Activated T-cell treated with anti-CD3 and anti-CD28 coated beads, Interleukin-2, amount 50 U/mL, for 4 hours (primary cell): ENCODE data around the gene KRT81. TPM values are rescaled to one million over a fixed set of nuclear protein-coding genes. Genes with fewer than 3 reads are reported as not detected.
"Not testable (repeated sequence)": the region's sequence is repeated elsewhere in the genome, so short reads cannot be mapped to it uniquely, and the experiment has no call there.

ENCODE experiments used
- ATAC-seq, 2 donors: fragments of 200-7000 bp; cut with Tn5 transposase; one replicate each; pipeline ENCODE4 v1.10.0; 2021
- DNase-seq: peaks from one replicate; pipeline ENCODE4 v3.0.0-alpha.2; 2020
- H3K27me3 Mint-ChIP-seq: one replicate; pipeline ENCODE4 v1.8.0; 2021; ENCODE audit warnings: low read depth, mixed read lengths
- H3K36me3 Mint-ChIP-seq: one replicate; pipeline ENCODE4 v1.8.0; 2022; ENCODE audit warnings: mixed read lengths; ENCODE audit not compliant: insufficient read depth
- H3K4me1 Mint-ChIP-seq: one replicate; pipeline ENCODE4 v1.8.0; 2021; ENCODE audit warnings: low read depth, mixed read lengths
- H3K4me3 Mint-ChIP-seq: one replicate; pipeline ENCODE4 v1.8.0; 2021; ENCODE audit warnings: mild to moderate bottlenecking, moderate library complexity, mixed read lengths
- H3K9me3 Mint-ChIP-seq: one replicate; pipeline ENCODE4 v1.8.0; 2021; ENCODE audit warnings: mixed read lengths
- total RNA-seq, 3 donors: library from RNA; stranded (reverse); gene quantifications; one replicate each; pipeline ENCODE4 v1.2.1, GENCODE V29; 2021

Gene KRT81
- total RNA-seq, 3 donors from 2014 or later = 0.19 to 0.25 (median 0.24) TPM

DNA sequence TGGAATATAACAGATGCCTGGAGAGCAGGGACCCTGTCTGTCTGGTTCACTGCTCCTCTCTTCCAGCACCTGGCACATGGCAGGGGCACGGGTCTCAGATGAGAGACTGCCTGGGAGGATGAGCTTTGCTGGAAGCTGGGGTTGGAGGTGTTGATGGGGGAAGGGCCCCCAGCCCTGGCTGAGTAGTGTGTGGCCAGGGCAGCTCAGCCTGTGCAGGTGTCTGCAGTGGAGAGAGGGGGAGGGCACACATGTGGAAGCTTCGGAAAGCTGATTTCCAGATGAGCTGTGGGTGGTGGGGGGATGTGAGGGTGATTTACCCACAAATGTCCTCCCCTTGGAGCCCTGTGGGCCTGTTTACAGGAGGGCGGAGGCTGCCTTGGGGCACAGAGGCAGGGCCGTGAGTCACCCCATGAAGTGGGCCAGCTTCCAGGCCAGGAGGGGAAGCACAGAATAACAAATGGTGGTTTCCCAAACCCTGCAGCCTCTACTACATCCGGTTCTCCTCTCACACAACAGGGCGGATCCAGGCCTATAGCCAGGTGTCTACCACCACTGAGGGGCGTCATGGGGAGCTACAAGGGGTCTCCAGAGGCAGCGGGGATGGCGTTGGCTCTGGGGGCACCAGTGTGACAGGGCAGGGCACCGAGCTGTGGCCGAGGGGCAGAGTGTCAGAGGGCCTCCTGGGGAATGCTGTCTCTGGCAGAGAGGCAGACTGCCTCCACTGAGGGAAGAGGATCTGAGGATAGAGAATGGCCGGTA is 47.3 kb downstream of the KRT81 start:
- peak overlapping the region; percentile 59 for H3K4me3 Mint-ChIP-seq
- ATAC-seq (peak; percentile 97 to 98), DNase-seq (peak; percentile 16)
- no peaks in the 10 kb centered on the region for H3K9me3 Mint-ChIP-seq
- no peaks in the 10 kb centered on the region for H3K36me3 Mint-ChIP-seq
- peaks cover 19% of the 10 kb centered on the region for H3K4me1 Mint-ChIP-seq
- peaks cover 10% of the 10 kb centered on the region for H3K27me3 Mint-ChIP-seq

DNA sequence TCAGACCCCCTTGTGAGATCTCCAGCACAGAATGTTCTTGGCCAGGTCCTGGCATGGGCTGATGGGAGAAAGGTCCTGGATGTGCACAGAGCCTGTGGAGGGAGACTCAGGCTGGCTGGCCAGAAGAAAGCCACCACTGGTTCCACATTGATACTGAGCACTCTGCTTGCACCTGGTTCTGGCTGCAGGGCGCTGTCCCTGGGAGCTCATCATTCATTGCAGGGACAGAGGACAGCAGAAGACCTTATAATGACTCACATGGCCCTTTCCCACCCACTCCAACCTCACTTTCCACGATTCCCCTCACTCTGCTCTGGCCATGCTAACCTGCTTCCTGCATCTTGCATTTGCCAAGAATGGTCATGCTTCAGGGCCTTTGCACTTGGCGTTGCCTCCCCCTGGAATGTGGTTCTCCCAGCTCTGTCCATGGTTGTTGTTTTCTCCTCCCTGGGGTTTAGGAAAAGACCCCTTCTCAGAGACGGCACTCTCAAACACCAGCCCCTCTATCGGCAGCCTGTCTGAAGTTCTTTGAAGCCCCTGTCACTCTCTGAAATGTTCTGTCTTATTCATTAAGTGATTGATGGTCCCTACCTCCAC is 48.0 kb downstream of the KRT81 start:
- DNase-seq (no peak), ATAC-seq (no peak)
- H3K9me3 Mint-ChIP-seq = no peaks in the 10 kb centered on the region
- H3K36me3 Mint-ChIP-seq = no peaks in the 10 kb centered on the region
- H3K4me1 Mint-ChIP-seq = peaks cover 19% of the 10 kb centered on the region
- peaks cover 7% of the 10 kb centered on the region for H3K27me3 Mint-ChIP-seq
- no peak overlapping the region for H3K4me3 Mint-ChIP-seq

DNA sequence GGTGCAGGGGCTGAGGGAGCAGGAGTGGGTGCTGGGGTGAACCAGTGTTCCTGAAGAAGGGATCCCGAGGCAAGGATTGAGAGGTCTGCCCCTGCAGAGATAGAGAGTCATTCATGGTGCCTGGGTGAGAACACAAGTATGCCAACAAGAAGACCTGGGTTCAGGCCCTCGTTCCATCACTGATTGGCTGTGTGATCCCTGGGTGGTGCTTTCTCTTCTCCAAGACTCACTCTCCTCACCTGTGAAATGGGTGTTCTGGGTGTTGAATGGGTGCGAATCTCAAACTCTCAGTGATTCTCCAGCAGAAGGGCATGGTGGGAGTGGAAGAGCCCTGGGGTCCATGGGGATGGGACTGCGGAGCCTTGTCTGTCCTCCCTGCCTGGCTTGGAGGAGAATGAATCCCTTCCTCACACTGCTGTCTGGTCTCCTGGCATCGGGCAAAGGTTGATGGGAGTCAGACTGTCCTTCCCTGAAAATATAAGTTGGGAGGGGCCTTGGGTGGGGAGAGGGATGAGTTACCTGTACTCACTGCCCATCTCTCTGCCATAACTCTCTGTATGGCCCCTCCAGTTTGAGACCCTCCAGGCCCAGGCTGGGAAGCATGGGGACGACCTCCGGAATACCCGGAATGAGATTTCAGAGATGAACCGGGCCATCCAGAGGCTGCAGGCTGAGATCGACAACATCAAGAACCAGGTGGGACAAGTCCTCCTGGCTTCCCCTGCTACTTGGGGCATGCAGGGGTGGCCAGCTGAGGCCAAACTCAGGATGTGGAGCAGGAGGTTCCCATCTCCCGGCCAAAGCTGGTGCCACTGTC is 48.7 kb downstream of the KRT81 start:
- H3K4me3 Mint-ChIP-seq = no peak overlapping the region
- no peaks in the 10 kb centered on the region for H3K9me3 Mint-ChIP-seq
- no peaks in the 10 kb centered on the region for H3K36me3 Mint-ChIP-seq
- DNase-seq (no peak), ATAC-seq (no peak)
- peaks cover 19% of the 10 kb centered on the region for H3K4me1 Mint-ChIP-seq
- H3K27me3 Mint-ChIP-seq = peaks cover 2% of the 10 kb centered on the region

DNA sequence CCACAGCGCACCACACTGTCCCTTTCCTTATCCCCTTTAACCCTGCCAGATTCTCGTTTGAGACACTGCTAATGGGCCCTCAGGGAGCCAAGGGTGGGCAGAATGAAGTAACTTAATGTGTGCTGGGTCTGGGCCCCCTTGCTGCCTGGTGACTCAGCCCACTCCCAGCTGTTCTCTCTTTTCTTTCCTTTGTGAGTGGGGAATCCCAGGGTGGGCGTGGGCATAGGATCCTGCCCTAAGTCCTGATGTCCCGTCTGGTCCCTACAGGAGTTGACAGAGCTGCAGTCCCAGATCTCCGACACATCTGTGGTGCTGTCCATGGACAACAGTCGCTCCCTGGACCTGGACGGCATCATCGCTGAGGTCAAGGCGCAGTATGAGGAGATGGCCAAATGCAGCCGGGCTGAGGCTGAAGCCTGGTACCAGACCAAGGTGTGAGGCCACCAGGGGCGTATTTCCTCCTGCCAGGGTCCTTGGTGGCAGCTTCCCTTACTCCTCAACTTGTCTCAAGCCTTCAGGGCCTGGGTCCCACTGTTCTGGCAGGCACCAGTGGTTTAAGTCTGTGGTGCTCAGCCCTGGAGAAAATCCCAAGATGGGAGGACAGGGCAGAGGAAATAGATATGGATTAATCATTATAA is 50.0 kb downstream of the KRT81 start:
- DNase-seq (no peak), ATAC-seq (no peak)
- Mint-ChIP-seq H3K9me3 (no peaks in the 10 kb centered on the region), H3K4me1 (peaks cover 19% of the 10 kb centered on the region), H3K36me3 (no peaks in the 10 kb centered on the region), H3K27me3 (peaks cover 1% of the 10 kb centered on the region), H3K4me3 (no peak overlapping the region)

DNA sequence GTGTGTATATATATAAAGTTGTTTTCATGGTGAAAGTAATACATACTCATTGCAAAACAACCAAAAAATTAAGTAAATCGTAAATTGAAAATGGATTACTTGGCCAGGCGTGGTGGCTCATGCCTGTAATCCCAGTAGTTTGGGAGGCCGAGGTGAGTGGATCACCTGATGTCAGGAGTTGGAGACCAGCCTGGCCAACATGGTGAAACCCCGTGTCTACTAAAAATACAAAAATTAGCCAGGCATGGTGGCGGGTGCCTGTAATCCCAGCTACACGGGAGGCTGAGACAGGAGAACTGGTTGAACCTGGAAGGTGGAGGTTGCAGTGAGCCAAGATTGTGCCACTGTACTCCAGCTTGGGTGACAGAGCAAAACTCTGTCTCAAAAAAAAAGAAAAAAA is 51.1 kb downstream of the KRT81 start:
- not testable (repeated sequence) for DNase-seq, H3K36me3 Mint-ChIP-seq, ATAC-seq, H3K27me3 Mint-ChIP-seq, H3K4me3 Mint-ChIP-seq, H3K9me3 Mint-ChIP-seq
- peaks cover 14% of the 10 kb centered on the region for H3K4me1 Mint-ChIP-seq

DNA sequence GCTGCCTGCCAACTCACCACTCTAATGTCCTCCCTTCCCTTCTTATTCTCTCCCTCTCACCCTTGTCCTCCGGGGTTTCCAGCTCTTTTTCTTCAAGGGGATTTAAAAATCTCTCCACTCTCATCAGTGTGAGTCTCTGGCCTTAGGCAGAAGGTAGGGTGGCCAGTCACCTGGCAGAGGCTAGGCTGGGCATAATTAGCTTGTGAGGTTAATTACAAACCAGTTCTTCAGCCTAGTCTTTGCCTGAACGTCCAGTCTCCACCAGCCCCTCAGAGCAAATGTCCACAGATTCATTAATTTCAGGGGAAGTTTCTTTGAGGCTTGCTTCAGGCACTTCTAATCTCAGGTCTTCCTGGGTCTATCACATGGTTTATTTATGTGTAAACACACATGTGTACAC is 51.6 kb downstream of the KRT81 start:
- DNase-seq (no peak), ATAC-seq (no peak)
- peaks cover 7% of the 10 kb centered on the region for H3K27me3 Mint-ChIP-seq
- H3K9me3 Mint-ChIP-seq = no peaks in the 10 kb centered on the region
- no peaks in the 10 kb centered on the region for H3K36me3 Mint-ChIP-seq
- peaks cover 14% of the 10 kb centered on the region for H3K4me1 Mint-ChIP-seq
- no peak overlapping the region for H3K4me3 Mint-ChIP-seq

DNA sequence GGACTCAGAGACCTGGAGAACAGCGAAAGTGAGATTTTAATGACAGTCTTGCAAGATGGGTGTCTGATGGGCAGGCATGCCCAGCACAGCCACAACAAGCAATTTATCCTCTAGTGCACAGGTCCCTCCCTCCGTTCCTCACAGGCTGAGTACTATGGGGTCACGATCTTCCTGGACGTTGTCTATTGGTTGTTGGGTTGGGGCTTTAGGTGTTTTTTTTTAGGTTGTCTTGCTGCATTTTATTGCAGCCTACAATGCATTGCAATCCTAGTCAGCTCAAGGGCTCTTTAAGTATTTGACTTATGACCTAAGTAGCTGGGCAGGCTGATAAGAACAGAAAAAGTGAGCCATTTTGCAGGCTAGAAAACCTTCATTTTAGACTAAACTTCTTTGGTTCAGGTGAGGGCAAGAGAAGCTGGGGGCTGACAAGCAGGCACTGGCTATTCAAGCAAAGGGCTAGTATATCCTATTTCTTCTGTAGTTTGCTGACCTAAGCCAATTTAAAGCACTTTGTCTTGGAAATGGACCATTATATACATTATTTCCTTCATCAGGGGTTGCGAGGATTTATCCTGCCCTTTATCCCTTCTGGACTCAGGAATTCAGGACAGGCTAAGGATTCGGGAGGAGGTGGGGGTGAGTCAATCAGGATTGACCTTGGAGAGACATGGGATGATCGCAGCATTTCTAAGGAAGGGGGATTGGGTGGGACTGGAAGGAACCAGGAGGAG is 52.3 kb downstream of the KRT81 start:
- no peaks in the 10 kb centered on the region for H3K36me3 Mint-ChIP-seq
- DNase-seq (no peak), ATAC-seq (no peak)
- no peaks in the 10 kb centered on the region for H3K9me3 Mint-ChIP-seq
- peaks cover 13% of the 10 kb centered on the region for H3K27me3 Mint-ChIP-seq
- H3K4me1 Mint-ChIP-seq = peaks cover 9% of the 10 kb centered on the region
- H3K4me3 Mint-ChIP-seq = no peak overlapping the region

DNA sequence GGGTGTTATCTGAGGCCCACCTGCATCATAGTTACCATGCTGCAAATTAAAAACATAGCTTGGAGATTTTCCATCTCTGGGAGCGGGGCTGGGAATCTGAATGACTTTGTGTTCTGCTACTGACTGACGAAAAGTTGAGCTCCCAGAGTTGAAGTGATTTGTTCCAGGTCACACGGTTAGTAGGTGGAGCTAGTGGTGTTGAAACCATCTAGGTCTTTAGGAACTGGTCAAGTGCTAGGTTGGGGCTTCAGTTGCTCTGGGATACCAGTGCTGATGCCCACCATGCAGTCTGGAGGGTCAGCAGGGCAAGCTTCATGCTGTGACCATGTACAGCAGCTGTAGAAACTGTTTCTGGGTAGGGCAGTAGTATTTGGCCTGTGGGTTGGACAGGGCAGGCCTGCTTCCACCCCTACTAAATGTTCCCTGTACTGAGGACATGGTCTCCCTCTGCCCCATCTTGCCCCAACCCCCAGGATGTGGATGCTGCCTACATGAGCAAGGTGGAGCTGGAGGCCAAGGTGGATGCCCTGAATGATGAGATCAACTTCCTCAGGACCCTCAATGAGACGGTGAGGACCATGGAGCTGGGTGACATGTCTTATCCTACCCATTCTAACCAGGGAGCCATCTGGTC is 53.0 kb downstream of the KRT81 start:
- Mint-ChIP-seq H3K4me3 (no peak overlapping the region), H3K27me3 (peaks cover 18% of the 10 kb centered on the region), H3K9me3 (no peaks in the 10 kb centered on the region), H3K4me1 (peaks cover 1% of the 10 kb centered on the region), H3K36me3 (no peaks in the 10 kb centered on the region)
- no peak for ATAC-seq
- no peak for DNase-seq

DNA sequence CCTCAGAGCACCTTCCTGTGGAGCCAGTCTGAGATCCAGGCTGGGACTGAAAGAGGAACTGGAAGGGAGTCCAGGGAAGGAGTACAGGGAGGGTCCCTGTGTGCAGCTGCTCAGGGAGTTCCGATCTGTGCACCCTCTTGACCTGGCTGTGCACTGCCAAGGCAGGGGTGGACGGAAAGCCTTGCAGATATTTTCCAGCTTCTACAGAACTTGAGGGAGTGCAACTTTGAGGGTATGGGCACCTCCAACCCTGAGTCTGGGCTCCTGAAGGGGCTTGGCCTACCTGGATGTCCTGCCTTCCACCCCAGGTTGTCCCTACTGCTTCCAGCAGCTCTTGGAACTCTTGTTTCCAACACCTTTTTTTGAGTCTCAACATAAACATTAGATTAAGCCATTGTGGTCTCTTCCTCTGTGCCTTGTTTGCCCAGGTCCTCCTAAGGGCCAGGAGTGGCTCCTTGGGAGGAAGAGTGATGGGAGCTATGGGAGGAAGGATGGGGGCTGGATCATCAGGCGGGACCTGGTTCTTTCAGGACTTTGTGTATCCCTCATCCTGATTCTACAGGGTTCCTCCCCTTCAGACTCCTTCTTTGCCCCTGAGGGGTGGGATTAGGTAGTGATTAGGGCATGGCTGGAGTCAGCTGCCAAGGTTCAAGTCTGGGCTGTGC is 54.8 kb downstream of the KRT81 start:
- no peak for DNase-seq
- Mint-ChIP-seq H3K4me3 (no peak overlapping the region), H3K9me3 (no peaks in the 10 kb centered on the region), H3K4me1 (no peaks in the 10 kb centered on the region), H3K36me3 (no peaks in the 10 kb centered on the region), H3K27me3 (peaks cover 32% of the 10 kb centered on the region)
- ATAC-seq = no peak

Other genes with a start within 250 kb of the KRT81 start
- gene NR4A1, start 240.1 kb downstream of the KRT81 start, total RNA-seq = 10 to 100 TPM; 26.0 to 34.5 (median 31.3) TPM
- gene ATG101, start 221.6 kb downstream of the KRT81 start, total RNA-seq = 10 to 100 TPM; 59.6 to 69.7 (median 62.0) TPM
- gene SMIM41, start 211.8 kb downstream of the KRT81 start, total RNA-seq = not detected
- gene KRT80, start 99.5 kb downstream of the KRT81 start, total RNA-seq = under 1 TPM in 2 of 3 donors, not detected in 1; 0.05 to 0.08 TPM
- gene KRT7, start 58.3 kb downstream of the KRT81 start, total RNA-seq = 1 to 10 TPM; 1.2 to 2.1 (median 1.5) TPM
- not detected for gene KRT86, start 16.9 kb downstream of the KRT81 start, total RNA-seq
- not detected for gene KRT83, start 29.9 kb upstream of the KRT81 start, total RNA-seq
- gene KRT85, start 75.9 kb upstream of the KRT81 start, total RNA-seq = not detected
- gene KRT84, start 94.1 kb upstream of the KRT81 start, total RNA-seq = not detected
- not detected for gene KRT82, start 114.8 kb upstream of the KRT81 start, total RNA-seq
- not detected for gene KRT75, start 142.8 kb upstream of the KRT81 start, total RNA-seq
- gene KRT6B, start 160.6 kb upstream of the KRT81 start, total RNA-seq = not detected
- gene KRT6C, start 182.3 kb upstream of the KRT81 start, total RNA-seq = not detected
- gene KRT6A, start 201.7 kb upstream of the KRT81 start, total RNA-seq = not detected
- not detected for gene KRT5, start 228.9 kb upstream of the KRT81 start, total RNA-seq